GM18511 (cell line): ENCODE data around the gene MYCBP.

Experiments used
- ATAC-seq: cut with Tn5 transposase; IDR thresholded peaks from one replicate; pipeline ENCODE4 v1.9.1; 2021; ENCODE audit warnings: mild to moderate bottlenecking, moderate library complexity; ENCODE audit not compliant: unreplicated experiment

MYCBP gene

GRCh38 chr1:38826886-38827285 is 46.3 kb downstream of the MYCBP start:
- ATAC-seq, result no peak

DNA sequence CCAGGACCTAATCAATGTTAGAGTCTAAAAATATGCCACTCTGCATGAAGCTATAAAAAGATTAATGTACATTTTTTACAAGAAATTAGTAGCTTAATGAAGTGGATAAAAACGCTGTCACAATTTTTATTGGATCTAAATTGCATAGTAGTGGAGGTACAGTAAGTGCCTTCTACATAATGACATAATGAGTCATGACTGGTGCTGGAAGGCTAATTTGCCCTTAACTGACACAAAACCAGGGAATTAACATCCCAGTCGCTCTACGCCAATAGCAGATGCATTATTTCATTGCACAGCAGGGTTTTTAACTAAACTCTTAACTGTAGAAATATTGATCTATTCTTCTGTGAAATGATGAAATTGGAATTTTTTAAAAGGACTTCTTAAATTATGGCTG is 46.9 kb downstream of the MYCBP start:
- ATAC-seq, result no peak

GRCh38 chr1:38820860-38821259 is 52.3 kb downstream of the MYCBP start:
- no peak for ATAC-seq

GRCh38 chr1:38819516-38819915 is 53.6 kb downstream of the MYCBP start:
- ATAC-seq, result no peak

- ATAC-seq, result no peak
Observed at GRCh38 chr1:38819040-38819439, 54.1 kb downstream of the MYCBP start.

- ATAC-seq, result no peak
Observed at GRCh38 chr1:38818175-38818976, 54.8 kb downstream of the MYCBP start.

GRCh38 chr1:38817267-38818174 is 55.6 kb downstream of the MYCBP start:
- ATAC-seq, result no peak

GRCh38 chr1:38815903-38816627 is 57.1 kb downstream of the MYCBP start:
- ATAC-seq, result peak; percentile 82

DNA sequence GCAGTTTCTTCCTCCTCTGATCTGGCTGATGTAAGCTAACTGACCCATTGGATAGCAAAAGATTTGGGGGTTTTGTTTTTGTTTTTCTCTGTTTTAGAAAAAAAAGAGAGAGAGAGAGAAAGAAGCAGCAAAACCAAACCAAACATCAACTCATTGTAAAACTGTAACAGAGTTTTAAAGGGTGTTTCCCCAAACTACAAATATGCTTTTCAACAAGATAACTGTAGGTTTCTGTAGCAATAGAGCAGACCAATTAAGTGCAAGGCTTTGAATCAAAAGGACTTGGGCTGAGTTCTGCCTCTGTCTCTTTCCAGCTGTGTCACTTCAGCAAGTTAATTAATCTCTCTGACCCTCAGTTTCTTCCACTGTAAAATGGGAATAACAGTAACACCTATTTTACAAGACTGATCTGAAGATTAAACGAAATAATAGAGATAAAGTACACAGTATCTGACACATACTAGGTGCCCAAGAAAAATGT is 58.1 kb downstream of the MYCBP start:
- ATAC-seq, result no peak

DNA sequence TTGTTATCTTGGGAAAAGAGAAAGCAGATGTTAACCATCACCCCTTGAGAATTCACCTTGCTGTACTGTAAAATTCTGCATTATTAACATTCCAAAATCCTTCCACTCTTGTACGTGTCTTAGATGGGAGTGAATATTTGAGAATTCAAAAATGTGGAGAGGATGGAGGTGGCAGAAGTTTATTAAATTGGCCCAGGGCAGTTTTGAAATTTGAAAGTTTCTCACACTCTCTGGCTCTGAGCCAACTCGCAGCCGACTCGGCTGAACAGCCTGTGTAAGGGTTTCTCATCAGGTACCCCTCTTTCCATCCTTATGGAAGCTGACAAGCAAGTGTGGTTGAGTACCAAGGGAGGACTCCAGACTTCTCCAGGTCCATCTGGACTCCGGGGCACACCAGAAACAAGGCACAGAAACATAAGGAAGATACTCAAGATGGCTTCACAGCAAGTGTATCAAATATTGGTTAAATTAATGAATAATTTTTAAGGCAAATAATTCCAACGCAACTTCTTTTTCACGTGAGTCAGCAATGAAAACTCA is 58.6 kb downstream of the MYCBP start:
- no peak for ATAC-seq

DNA sequence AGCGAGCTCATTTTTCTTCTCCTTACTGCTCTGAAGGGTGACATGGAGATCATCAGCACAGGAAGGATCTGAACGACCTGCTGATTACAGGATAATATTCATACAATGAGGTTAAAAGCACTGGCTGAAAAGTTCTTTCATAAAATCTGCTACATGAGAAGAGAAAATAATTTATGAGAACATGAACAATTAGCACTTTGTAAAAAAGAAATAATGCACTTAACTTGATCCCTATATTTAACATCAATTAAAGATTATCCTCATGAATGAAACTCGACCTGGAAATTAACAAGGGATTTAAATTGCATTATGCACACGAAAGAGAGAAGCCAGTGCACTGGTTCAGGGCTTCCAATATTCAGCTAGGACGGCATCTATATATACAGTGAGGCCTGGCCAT is 60.2 kb downstream of the MYCBP start:
- ATAC-seq, result no peak
